HG02642 (cell line): ENCODE measurements around the gene KRT71.

ENCODE experiments used
- ATAC-seq: cut with Tn5 transposase; IDR thresholded peaks from one replicate; pipeline ENCODE4 v1.9.1; 2021; ENCODE audit warnings: mild to moderate bottlenecking; ENCODE audit not compliant: unreplicated experiment, poor library complexity

The KRT71 gene

GRCh38 chr12:52541709-52542108 is 11.2 kb downstream of the KRT71 start:
- ATAC-seq = no peak

- ATAC-seq = no peak
Measured at GRCh38 chr12:52540531-52540930, 12.4 kb downstream of the KRT71 start.

- no peak for ATAC-seq
Measured at GRCh38 chr12:52539821-52540173, 13.1 kb downstream of the KRT71 start.

GRCh38 chr12:52539083-52539820 is 13.7 kb downstream of the KRT71 start:
- no peak for ATAC-seq

- ATAC-seq = no peak
Measured at GRCh38 chr12:52537101-52537500, 15.8 kb downstream of the KRT71 start.

GRCh38 chr12:52535574-52535973 is 17.4 kb downstream of the KRT71 start:
- no peak for ATAC-seq

- ATAC-seq = no peak
Measured at GRCh38 chr12:52534482-52534881, 18.5 kb downstream of the KRT71 start.

- ATAC-seq = no peak
Measured at GRCh38 chr12:52533686-52534470, 19.1 kb downstream of the KRT71 start.

- no peak for ATAC-seq
Measured at GRCh38 chr12:52532636-52533035, 20.3 kb downstream of the KRT71 start.

GRCh38 chr12:52531566-52532300 is 21.2 kb downstream of the KRT71 start:
- no peak for ATAC-seq

GRCh38 chr12:52530905-52531304 is 22.0 kb downstream of the KRT71 start:
- no peak for ATAC-seq

GRCh38 chr12:52530366-52530765 is 22.6 kb downstream of the KRT71 start:
- ATAC-seq = no peak

- ATAC-seq = no peak
Measured at GRCh38 chr12:52529846-52530245, 23.1 kb downstream of the KRT71 start.

- no peak for ATAC-seq
Measured at GRCh38 chr12:52529417-52529816, 23.5 kb downstream of the KRT71 start.

GRCh38 chr12:52528641-52529143 is 24.3 kb downstream of the KRT71 start:
- ATAC-seq = no peak

- no peak for ATAC-seq
Measured at GRCh38 chr12:52527121-52527800, 25.7 kb downstream of the KRT71 start.

GRCh38 chr12:52526511-52526951 is 26.4 kb downstream of the KRT71 start:
- no peak for ATAC-seq

- no peak for ATAC-seq
Measured at GRCh38 chr12:52525661-52526499, 27.1 kb downstream of the KRT71 start.

GRCh38 chr12:52524898-52525591 is 27.9 kb downstream of the KRT71 start:
- no peak for ATAC-seq
